Osteocyte (in vitro differentiated cells): Measurements from ENCODE around the gene ATXN7. TPM values are rescaled to one million over a fixed set of nuclear protein-coding genes. Genes with fewer than 3 reads are reported as not detected.
A peak's percentile ranks its signal among the peaks of the same experiment; 100 is the strongest.

Experiments
- DNase-seq: peaks from one replicate; pipeline ENCODE4 v3.0.0; 2021; ENCODE audit warnings: mixed read lengths; ENCODE audit not compliant: unreplicated experiment; ENCODE audit errors: extremely low spot score
- H3K27ac Mint-ChIP-seq: one replicate; pipeline ENCODE4 v1.8.0; 2021; ENCODE audit warnings: mild to moderate bottlenecking, mixed read lengths; ENCODE audit not compliant: unreplicated experiment
- H3K27me3 Mint-ChIP-seq: one replicate; pipeline ENCODE4 v1.8.0; 2021; ENCODE audit warnings: mixed read lengths; ENCODE audit not compliant: unreplicated experiment
- H3K36me3 Mint-ChIP-seq: one replicate; pipeline ENCODE4 v1.8.0; 2021; ENCODE audit warnings: mixed read lengths; ENCODE audit not compliant: unreplicated experiment
- H3K4me1 Mint-ChIP-seq: one replicate; pipeline ENCODE4 v1.8.0; 2021; ENCODE audit warnings: mixed read lengths; ENCODE audit not compliant: unreplicated experiment
- H3K4me3 Mint-ChIP-seq: one replicate; pipeline ENCODE4 v1.8.0; 2021; ENCODE audit warnings: mild to moderate bottlenecking, moderate library complexity, mixed read lengths; ENCODE audit not compliant: unreplicated experiment
- H3K9me3 Mint-ChIP-seq: one replicate; pipeline ENCODE4 v1.8.0; 2021; ENCODE audit warnings: mixed read lengths; ENCODE audit not compliant: unreplicated experiment
- total RNA-seq: library from RNA; stranded (reverse); gene quantifications from 2 replicates; pipeline ENCODE4 v1.2.1, GENCODE V29; 2021
- TF ChIP-seq, protein P1 (sequence below): fragments of 200-600 bp; sonication (generic); IDR thresholded peaks from 2 replicates; pipeline ENCODE4 v1.5.0; 2021; ENCODE audit warnings: antibody characterized with exemption, mild to moderate bottlenecking, moderate library complexity

ATXN7 gene
- total RNA-seq, 1 donor from 2014 or later: 22.7 TPM

DNA sequence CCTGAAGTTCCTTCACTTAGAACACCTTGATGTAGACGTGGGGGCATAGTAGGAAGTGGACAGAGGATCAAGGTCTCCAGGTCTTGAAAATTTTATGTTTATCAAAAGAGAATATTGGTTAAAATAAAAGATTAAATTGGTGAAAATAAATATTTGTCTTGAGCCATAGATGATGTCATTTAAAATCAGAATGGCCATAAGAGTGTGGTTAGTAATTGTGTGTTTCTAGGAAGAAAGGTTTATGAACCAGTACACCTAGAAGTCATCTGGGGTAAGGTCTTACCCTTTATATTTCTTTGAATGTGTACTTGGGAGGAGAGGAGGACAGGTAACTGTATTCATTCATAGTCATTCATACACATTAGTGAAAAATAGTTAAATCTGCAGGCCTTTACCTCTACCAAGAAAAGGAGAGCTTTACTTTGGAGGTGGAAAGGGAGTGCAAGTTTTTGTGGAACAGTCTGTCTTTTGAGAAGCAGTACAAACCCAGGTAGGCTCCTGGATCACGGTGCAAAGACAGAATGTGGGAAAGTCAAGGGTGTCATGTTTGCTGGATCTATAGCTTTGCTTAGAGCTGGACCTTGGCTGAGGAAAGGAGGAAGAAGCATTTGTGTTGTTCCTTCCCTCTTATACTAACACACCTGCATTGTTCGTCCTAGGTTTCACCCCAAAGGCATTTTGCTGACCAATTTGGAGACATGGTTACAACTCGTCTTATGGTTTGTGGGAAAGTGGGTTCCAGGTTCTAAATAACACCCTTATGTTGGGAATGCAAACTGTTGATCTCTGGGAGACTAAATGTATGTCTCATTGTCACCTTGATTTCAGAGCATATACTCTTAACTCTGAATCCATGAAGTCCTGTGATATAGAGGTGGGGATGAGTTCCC lies 42.3 kb downstream of the ATXN7 start:
- TF ChIP-seq, protein P1, sequence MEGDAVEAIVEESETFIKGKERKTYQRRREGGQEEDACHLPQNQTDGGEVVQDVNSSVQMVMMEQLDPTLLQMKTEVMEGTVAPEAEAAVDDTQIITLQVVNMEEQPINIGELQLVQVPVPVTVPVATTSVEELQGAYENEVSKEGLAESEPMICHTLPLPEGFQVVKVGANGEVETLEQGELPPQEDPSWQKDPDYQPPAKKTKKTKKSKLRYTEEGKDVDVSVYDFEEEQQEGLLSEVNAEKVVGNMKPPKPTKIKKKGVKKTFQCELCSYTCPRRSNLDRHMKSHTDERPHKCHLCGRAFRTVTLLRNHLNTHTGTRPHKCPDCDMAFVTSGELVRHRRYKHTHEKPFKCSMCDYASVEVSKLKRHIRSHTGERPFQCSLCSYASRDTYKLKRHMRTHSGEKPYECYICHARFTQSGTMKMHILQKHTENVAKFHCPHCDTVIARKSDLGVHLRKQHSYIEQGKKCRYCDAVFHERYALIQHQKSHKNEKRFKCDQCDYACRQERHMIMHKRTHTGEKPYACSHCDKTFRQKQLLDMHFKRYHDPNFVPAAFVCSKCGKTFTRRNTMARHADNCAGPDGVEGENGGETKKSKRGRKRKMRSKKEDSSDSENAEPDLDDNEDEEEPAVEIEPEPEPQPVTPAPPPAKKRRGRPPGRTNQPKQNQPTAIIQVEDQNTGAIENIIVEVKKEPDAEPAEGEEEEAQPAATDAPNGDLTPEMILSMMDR: no peak
- no peaks in the 10 kb centered on the region for H3K9me3 Mint-ChIP-seq
- peaks cover 6% of the 10 kb centered on the region for H3K36me3 Mint-ChIP-seq
- peaks cover 21% of the 10 kb centered on the region for H3K4me1 Mint-ChIP-seq
- no peak for DNase-seq
- H3K27me3 Mint-ChIP-seq: no peaks in the 10 kb centered on the region
- no peak overlapping the region for H3K4me3 Mint-ChIP-seq
- H3K27ac Mint-ChIP-seq: no peak overlapping the region

DNA sequence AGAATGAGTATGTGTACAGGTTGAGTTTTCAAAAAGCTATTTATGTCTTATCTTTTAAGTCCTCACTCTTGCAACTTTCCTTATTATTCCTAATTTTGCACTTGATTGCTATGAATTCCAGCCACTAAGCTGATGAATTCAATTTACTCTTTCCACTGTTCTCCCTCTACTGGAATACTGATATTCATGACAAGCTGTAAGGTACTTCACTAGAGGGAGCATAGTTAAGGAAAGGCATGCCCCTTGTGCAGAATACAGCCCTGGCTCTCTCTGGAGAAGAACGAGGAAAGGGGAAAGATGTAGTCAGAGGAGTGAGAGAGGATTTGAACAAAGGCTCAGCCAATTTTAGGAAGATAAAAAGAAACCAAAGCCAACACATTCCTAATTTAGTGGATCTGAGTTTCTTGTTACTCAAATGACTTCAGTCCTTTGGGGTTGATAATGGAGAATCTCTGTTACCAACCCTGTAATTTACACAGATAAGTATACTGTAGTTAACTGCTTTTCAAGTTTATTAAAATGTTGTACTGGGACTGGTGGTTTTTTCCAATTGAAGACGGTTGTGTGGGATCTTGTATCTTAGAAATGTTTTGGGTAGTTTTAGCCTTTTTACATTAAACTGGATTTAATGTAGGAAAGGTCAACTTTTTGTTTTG lies 44.5 kb downstream of the ATXN7 start:
- H3K4me3 Mint-ChIP-seq: no peak overlapping the region
- peaks cover 29% of the 10 kb centered on the region for H3K4me1 Mint-ChIP-seq
- no peak for DNase-seq
- TF ChIP-seq, protein P1: peak; percentile 42
- H3K27me3 Mint-ChIP-seq: no peaks in the 10 kb centered on the region
- no peaks in the 10 kb centered on the region for H3K9me3 Mint-ChIP-seq
- H3K27ac Mint-ChIP-seq: peak overlapping the region; percentile 9
- peaks cover 3% of the 10 kb centered on the region for H3K36me3 Mint-ChIP-seq

DNA sequence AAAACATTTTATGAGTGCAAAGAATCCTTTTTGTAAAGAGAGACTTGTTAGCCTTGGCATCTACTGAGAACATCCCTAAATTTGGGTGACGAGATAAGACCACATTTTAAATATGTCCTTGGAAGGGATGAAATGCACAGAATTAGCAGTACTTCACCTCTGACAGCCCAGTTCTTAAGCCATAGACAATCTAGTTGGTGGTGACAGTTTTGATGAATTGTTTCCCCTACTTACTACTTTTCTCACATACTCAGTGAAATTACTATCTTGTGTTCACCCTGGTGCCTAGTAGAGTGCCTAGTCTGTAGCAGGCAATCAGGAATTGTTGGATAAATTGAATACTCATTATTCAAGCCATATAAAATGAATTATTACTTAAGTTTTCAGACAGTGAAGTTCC lies 45.1 kb downstream of the ATXN7 start:
- H3K9me3 Mint-ChIP-seq: no peaks in the 10 kb centered on the region
- H3K4me1 Mint-ChIP-seq: peaks cover 30% of the 10 kb centered on the region
- no peak for DNase-seq
- TF ChIP-seq, protein P1: no peak
- H3K27me3 Mint-ChIP-seq: no peaks in the 10 kb centered on the region
- H3K36me3 Mint-ChIP-seq: peaks cover 3% of the 10 kb centered on the region
- H3K4me3 Mint-ChIP-seq: no peak overlapping the region
- no peak overlapping the region for H3K27ac Mint-ChIP-seq

DNA sequence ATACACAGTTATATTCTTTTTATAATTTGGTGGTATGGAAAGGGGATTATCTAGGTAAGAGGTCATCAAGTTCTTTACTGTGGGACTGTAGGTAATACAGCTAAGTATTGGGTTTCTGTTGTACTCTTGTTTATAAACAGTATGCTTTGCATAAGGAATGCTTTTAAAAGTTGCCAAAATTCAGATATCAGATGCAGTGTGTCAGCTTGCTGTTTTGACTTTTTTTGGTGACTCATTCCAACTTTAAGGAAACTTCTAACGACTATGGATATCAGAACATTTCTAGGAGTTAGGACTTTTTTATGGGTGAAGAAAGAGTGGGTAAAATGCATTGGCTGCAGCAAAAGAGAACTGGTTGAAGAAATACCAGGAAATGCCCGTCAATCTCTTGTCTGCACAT lies 45.8 kb downstream of the ATXN7 start:
- Mint-ChIP-seq H3K4me3 (no peak overlapping the region), H3K36me3 (peaks cover 3% of the 10 kb centered on the region), H3K9me3 (no peaks in the 10 kb centered on the region), H3K27ac (no peak overlapping the region), H3K4me1 (peaks cover 33% of the 10 kb centered on the region), H3K27me3 (no peaks in the 10 kb centered on the region)
- no peak for DNase-seq
- TF ChIP-seq, protein P1: no peak

DNA sequence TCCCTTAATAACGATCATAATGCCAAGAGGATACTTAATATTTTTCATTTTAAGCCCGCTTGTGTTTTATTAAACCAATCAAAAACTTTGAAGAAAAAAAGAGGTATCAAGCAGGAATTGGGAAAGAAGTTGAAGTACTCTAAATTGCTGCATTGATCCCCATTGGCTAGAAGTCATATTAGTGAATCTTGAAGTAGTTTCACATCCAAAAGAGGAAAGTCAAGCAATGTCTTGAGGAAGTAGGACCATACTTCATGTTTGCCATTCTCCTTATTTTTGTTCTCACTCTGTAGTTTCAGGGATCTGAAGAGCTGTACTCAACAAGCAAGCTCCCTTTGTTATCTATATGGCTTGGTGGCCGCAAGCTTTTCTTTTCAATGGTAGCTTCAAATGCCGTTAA lies 46.3 kb downstream of the ATXN7 start:
- TF ChIP-seq, protein P1: no peak
- H3K27me3 Mint-ChIP-seq: no peaks in the 10 kb centered on the region
- H3K36me3 Mint-ChIP-seq: peaks cover 3% of the 10 kb centered on the region
- no peak overlapping the region for H3K27ac Mint-ChIP-seq
- H3K4me1 Mint-ChIP-seq: peaks cover 33% of the 10 kb centered on the region
- no peaks in the 10 kb centered on the region for H3K9me3 Mint-ChIP-seq
- no peak for DNase-seq
- no peak overlapping the region for H3K4me3 Mint-ChIP-seq
